CD14-positive monocyte (primary cell): ENCODE results near the gene TNIK. TPM values are rescaled to one million over a fixed set of nuclear protein-coding genes. Genes with fewer than 3 reads are reported as not detected.
A peak's percentile ranks its signal among the peaks of the same experiment; 100 is the strongest.

ENCODE experiments used
- DNase-seq, 3 donors: peaks; one replicate each; pipeline ENCODE4 v3.0.0-alpha.2; 2011 to 2022
- H2AFZ ChIP-seq: 2 replicates; pipeline ENCODE4 v1.6.0; 2012; ENCODE audit warnings: mild to moderate bottlenecking, low read depth, low read length, inconsistent platforms; ENCODE audit not compliant: insufficient read depth, poor library complexity, severe bottlenecking
- H3K27ac ChIP-seq, 2 donors: 1 replicate in 1 of 2; 2 replicates in 1 of 2; pipeline ENCODE4 v1.5.1; 2012 to 2013; ENCODE audit warnings: low read length in 2 of 2, control low read depth in 1 of 2, inconsistent platforms in 1 of 2, low read depth in 1 of 2, mild to moderate bottlenecking in 1 of 2
- H3K27me3 ChIP-seq, 2 donors: one replicate each; pipeline versions ENCODE4 v1.6.0 to v1.6.1; 2011 to 2013; ENCODE audit warnings: low read length in 2 of 2; ENCODE audit not compliant: control insufficient read depth in 2 of 2, insufficient read depth in 2 of 2
- H3K36me3 ChIP-seq, 2 donors: replicated peaks in 1 of 2; 1 replicate in 1 of 2; 2 replicates in 1 of 2; pipeline versions ENCODE4 v1.5.1 to v1.6.1; 2012 to 2013; ENCODE audit warnings: low read length in 2 of 2, control low read depth in 1 of 2, inconsistent platforms in 1 of 2, mild to moderate bottlenecking in 1 of 2; ENCODE audit not compliant: insufficient read depth in 2 of 2, control insufficient read depth in 1 of 2
- H3K4me1 ChIP-seq, 2 donors: 1 replicate in 1 of 2; 2 replicates in 1 of 2; pipeline versions ENCODE4 v1.5.1 to v1.6.1; 2012 to 2013; ENCODE audit warnings: low read length in 2 of 2, control low read depth in 1 of 2, inconsistent platforms in 1 of 2, mild to moderate bottlenecking in 1 of 2, moderate library complexity in 1 of 2; ENCODE audit not compliant: insufficient read depth in 2 of 2, control insufficient read depth in 1 of 2
- H3K4me2 ChIP-seq: replicated peaks from 2 replicates; pipeline ENCODE3; 2012; ENCODE audit warnings: low read length, moderate library complexity, mild to moderate bottlenecking; ENCODE audit not compliant: poor library complexity, severe bottlenecking; ENCODE audit errors: extremely low read depth
- H3K4me3 ChIP-seq, 3 experiments: fragments of 200-600 bp in 1 of 3; sonication (generic) in 1 of 3; replicated peaks in 1 of 3; 1 replicate in 2 of 3; 2 replicates in 1 of 3; pipeline ENCODE4 v1.5.1; 2011 to 2013; ENCODE audit warnings: low read length in 3 of 3, mild to moderate bottlenecking in 3 of 3, control low read depth in 2 of 3, low read depth in 2 of 3, inconsistent platforms in 1 of 3, moderate library complexity in 1 of 3
- H3K79me2 ChIP-seq: 2 replicates; pipeline ENCODE4 v1.6.0; 2012; ENCODE audit warnings: mild to moderate bottlenecking, control low read depth, inconsistent platforms, low read length, moderate library complexity; ENCODE audit not compliant: insufficient read depth
- H3K9ac ChIP-seq: 2 replicates; pipeline ENCODE4 v1.6.0; 2017; ENCODE audit warnings: low read length, mild to moderate bottlenecking; ENCODE audit not compliant: insufficient read depth, poor library complexity, severe bottlenecking
- H3K9me3 ChIP-seq, 2 donors: replicated peaks in 1 of 2; 1 replicate in 1 of 2; 2 replicates in 1 of 2; pipeline versions ENCODE4 v1.5.1 to v1.6.1; 2012 to 2013; ENCODE audit warnings: low read length in 2 of 2, control low read depth in 1 of 2; ENCODE audit not compliant: control insufficient read depth in 1 of 2, insufficient read depth in 1 of 2
- H4K20me1 ChIP-seq: 2 replicates; pipeline ENCODE4 v1.6.0; 2012; ENCODE audit warnings: mild to moderate bottlenecking, low read length, control low read depth, moderate library complexity; ENCODE audit not compliant: insufficient read depth
- H3K27ac Mint-ChIP-seq, 7 donors: one replicate each; pipeline ENCODE4 v1.8.0; 2020; ENCODE audit warnings: mild to moderate bottlenecking in 7 of 7, mixed read lengths in 7 of 7, moderate library complexity in 6 of 7, inconsistent platforms in 2 of 7
- H3K27me3 Mint-ChIP-seq, 3 donors: one replicate each; pipeline ENCODE4 v1.8.0; 2021 to 2022; ENCODE audit warnings: low read depth in 3 of 3, mild to moderate bottlenecking in 3 of 3, mixed read lengths in 3 of 3, moderate library complexity in 3 of 3, inconsistent platforms in 1 of 3
- H3K36me3 Mint-ChIP-seq, 2 donors: one replicate each; pipeline ENCODE4 v1.8.0; 2020; ENCODE audit warnings: mixed read lengths in 2 of 2, inconsistent platforms in 1 of 2, mild to moderate bottlenecking in 1 of 2
- H3K4me1 Mint-ChIP-seq: one replicate; pipeline ENCODE4 v1.8.0; 2020; ENCODE audit warnings: mild to moderate bottlenecking, mixed read lengths
- H3K4me3 Mint-ChIP-seq, 2 donors: one replicate each; pipeline ENCODE4 v1.8.0; 2020; ENCODE audit warnings: mild to moderate bottlenecking in 2 of 2, mixed read lengths in 2 of 2, moderate library complexity in 1 of 2
- H3K9me3 Mint-ChIP-seq, 7 donors: one replicate each; pipeline ENCODE4 v1.8.0; 2020 to 2022; ENCODE audit warnings: mixed read lengths in 7 of 7, mild to moderate bottlenecking in 6 of 7, moderate library complexity in 6 of 7, inconsistent platforms in 2 of 7
- CTCF ChIP-seq: fragments of 200-600 bp; IDR thresholded peaks from one replicate; pipeline ENCODE4 v1.8.0; 2022; ENCODE audit warnings: antibody characterized with exemption, mild to moderate bottlenecking
- WGBS: methylation state at CpG from one replicate; pipeline ENCODE4 v1.1.5; 2013; ENCODE audit warnings: missing lambda C conversion rate; ENCODE audit not compliant: insufficient coverage; 5-methylcytosine and 5-hydroxymethylcytosine counted together
- intact Hi-C, 2 donors: fragments of 100-400 bp; cut with micrococcal nuclease; formaldehyde crosslinking; loops; one replicate each; pipeline versions ENCODE4 v1.15.0 to v1.15.1; 2023
- polyA plus RNA-seq, 3 donors: library from polyadenylated mRNA; depleted of rRNA in 1 of 3; unstranded in 2 of 3; stranded (reverse) in 1 of 3; fragments of 300-500 nt in 2 of 3; fragments of >200 nt in 1 of 3; fragmentation: Illumina TruSeq in 2 of 3; gene quantifications; 1 replicate in 2 of 3; 2 replicates in 1 of 3; pipeline ENCODE4 v1.2.3, GENCODE V29; 2012 to 2021

Gene TNIK
- polyA plus RNA-seq, 3 donors: 0.36 to 1.8 (median 0.75) TPM

GRCh38 chr3:171380711-171381425, 79.3 kb downstream of the TNIK start:
- Histone ChIP-seq H2AFZ (no peak overlapping the region), H3K27ac (no peak overlapping the region), H3K27me3 (no peaks in the 10 kb centered on the region), H3K79me2 (no peaks in the 10 kb centered on the region), H4K20me1 (no peaks in the 10 kb centered on the region), H3K36me3 (no peaks in the 10 kb centered on the region), H3K4me3 (no peak overlapping the region), H3K9me3 (no peaks in the 10 kb centered on the region), H3K4me2 (no peak overlapping the region), H3K4me1 (peaks cover 12 to 16% of the 10 kb centered on the region in 2 donors), H3K9ac (no peak overlapping the region)
- DNase-seq: no peak
- H3K27ac Mint-ChIP-seq: no peak overlapping the region
- no peak for TF ChIP-seq CTCF
- no peaks in the 10 kb centered on the region for H3K27me3 Mint-ChIP-seq
- intact Hi-C loops: no loop called here
- H3K4me1 Mint-ChIP-seq: peaks cover 7% of the 10 kb centered on the region
- WGBS: 50% methylated on average over 2 of the region's 3 CpGs
- H3K9me3 Mint-ChIP-seq: no peaks in the 10 kb centered on the region
- H3K4me3 Mint-ChIP-seq: no peak overlapping the region
- no peaks in the 10 kb centered on the region for H3K36me3 Mint-ChIP-seq

GRCh38 chr3:171379961-171380483, 80.2 kb downstream of the TNIK start:
- no peak for DNase-seq
- H3K4me1 ChIP-seq: peaks cover 21 to 24% of the 10 kb centered on the region in 2 donors
- H3K9me3 ChIP-seq: no peaks in the 10 kb centered on the region
- H2AFZ ChIP-seq: no peak overlapping the region
- H4K20me1 ChIP-seq: no peaks in the 10 kb centered on the region
- peak overlapping the region in 1 of 7 donors; percentile 17 for H3K27ac Mint-ChIP-seq
- peaks cover 7% of the 10 kb centered on the region for H3K4me1 Mint-ChIP-seq
- intact Hi-C loops: no loop called here
- H3K4me3 Mint-ChIP-seq: no peak overlapping the region
- no peak overlapping the region for H3K9ac ChIP-seq
- no peaks in the 10 kb centered on the region for H3K27me3 Mint-ChIP-seq
- H3K36me3 Mint-ChIP-seq: no peaks in the 10 kb centered on the region
- H3K79me2 ChIP-seq: no peaks in the 10 kb centered on the region
- H3K4me2 ChIP-seq: no peak overlapping the region
- no peak overlapping the region for H3K27ac ChIP-seq
- 67% methylated on average over 1 of the region's 8 CpGs for WGBS
- H3K36me3 ChIP-seq: no peaks in the 10 kb centered on the region
- no peak for TF ChIP-seq CTCF
- no peak overlapping the region for H3K4me3 ChIP-seq
- no peaks in the 10 kb centered on the region for H3K27me3 ChIP-seq
- H3K9me3 Mint-ChIP-seq: no peaks in the 10 kb centered on the region
